ENCODE results near the gene ZNF689.

ZNF689 gene

GRCh38 chr16:30585400-30586191, 24.6 kb downstream of the ZNF689 start, which contains the start of gene ZNF785:
Gene ZNF785 (minus strand): TSS chr16:30585697. CDS start chr16:30585611, 86 bp downstream.
- in situ Hi-C loops (cut with MboI; ENCODE audit: low sequenced_read_pairs, unreplicated experiment): no loop called here
- TF ChIP-seq, protein P1, sequence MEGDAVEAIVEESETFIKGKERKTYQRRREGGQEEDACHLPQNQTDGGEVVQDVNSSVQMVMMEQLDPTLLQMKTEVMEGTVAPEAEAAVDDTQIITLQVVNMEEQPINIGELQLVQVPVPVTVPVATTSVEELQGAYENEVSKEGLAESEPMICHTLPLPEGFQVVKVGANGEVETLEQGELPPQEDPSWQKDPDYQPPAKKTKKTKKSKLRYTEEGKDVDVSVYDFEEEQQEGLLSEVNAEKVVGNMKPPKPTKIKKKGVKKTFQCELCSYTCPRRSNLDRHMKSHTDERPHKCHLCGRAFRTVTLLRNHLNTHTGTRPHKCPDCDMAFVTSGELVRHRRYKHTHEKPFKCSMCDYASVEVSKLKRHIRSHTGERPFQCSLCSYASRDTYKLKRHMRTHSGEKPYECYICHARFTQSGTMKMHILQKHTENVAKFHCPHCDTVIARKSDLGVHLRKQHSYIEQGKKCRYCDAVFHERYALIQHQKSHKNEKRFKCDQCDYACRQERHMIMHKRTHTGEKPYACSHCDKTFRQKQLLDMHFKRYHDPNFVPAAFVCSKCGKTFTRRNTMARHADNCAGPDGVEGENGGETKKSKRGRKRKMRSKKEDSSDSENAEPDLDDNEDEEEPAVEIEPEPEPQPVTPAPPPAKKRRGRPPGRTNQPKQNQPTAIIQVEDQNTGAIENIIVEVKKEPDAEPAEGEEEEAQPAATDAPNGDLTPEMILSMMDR (IDR thresholded peaks at IDR 0.05; ENCODE audit: borderline replicate concordance, control extremely low read depth, extremely low read depth, insufficient read depth, missing control alignments): no peak
- peak; percentile 99 for DNase-seq (ENCODE audit: low spot score)

- DNase-seq (ENCODE audit: low spot score): peak; percentile 54
- TF ChIP-seq, protein P1 (IDR thresholded peaks at IDR 0.05; ENCODE audit: borderline replicate concordance, control extremely low read depth, extremely low read depth, insufficient read depth, missing control alignments): no peak
- in situ Hi-C loops (cut with MboI; ENCODE audit: low sequenced_read_pairs, unreplicated experiment): no loop called here
Observed at GRCh38 chr16:30585022-30585399, 25.2 kb downstream of the ZNF689 start.

GRCh38 chr16:30582611-30583340, 27.4 kb downstream of the ZNF689 start:
- in situ Hi-C loops (cut with MboI; ENCODE audit: low sequenced_read_pairs, unreplicated experiment): no loop called here
- no peak for DNase-seq (ENCODE audit: low spot score)
- TF ChIP-seq, protein P1 (IDR thresholded peaks at IDR 0.05; ENCODE audit: borderline replicate concordance, control extremely low read depth, extremely low read depth, insufficient read depth, missing control alignments): no peak

GRCh38 chr16:30581457-30581856, 28.7 kb downstream of the ZNF689 start:
- no peak for DNase-seq (ENCODE audit: low spot score)
- in situ Hi-C loops (cut with MboI; ENCODE audit: low sequenced_read_pairs, unreplicated experiment): no loop called here
- TF ChIP-seq, protein P1 (IDR thresholded peaks at IDR 0.05; ENCODE audit: borderline replicate concordance, control extremely low read depth, extremely low read depth, insufficient read depth, missing control alignments): no peak

GRCh38 chr16:30574678-30575077, 35.5 kb downstream of the ZNF689 start:
- in situ Hi-C loops (cut with MboI; ENCODE audit: low sequenced_read_pairs, unreplicated experiment): no loop called here
- DNase-seq (ENCODE audit: low spot score): no peak
- TF ChIP-seq, protein P1 (IDR thresholded peaks at IDR 0.05; ENCODE audit: borderline replicate concordance, control extremely low read depth, extremely low read depth, insufficient read depth, missing control alignments): no peak

GRCh38 chr16:30571445-30572322, 38.5 kb downstream of the ZNF689 start, which contains the start of gene ZNF688:
Gene ZNF688 (minus strand): TSS chr16:30571714. CDS start chr16:30571629, 85 bp downstream.
- in situ Hi-C loops (cut with MboI; ENCODE audit: low sequenced_read_pairs, unreplicated experiment): no loop called here
- TF ChIP-seq, protein P1 (IDR thresholded peaks at IDR 0.05; ENCODE audit: borderline replicate concordance, control extremely low read depth, extremely low read depth, insufficient read depth, missing control alignments): no peak
- peak; percentile 95 for DNase-seq (ENCODE audit: low spot score)
